Endothelial cell of umbilical vein (primary cell): ENCODE measurements around the gene RTP1. TPM values are rescaled to one million over a fixed set of nuclear protein-coding genes. Genes with fewer than 3 reads are reported as not detected.

ENCODE experiments used
- BruUV-seq: library from RNA; stranded (reverse); fragments of 400-500 nt; replicated peaks from 2 replicates; lab custom pipeline; 2021; lab: Mats Ljungman, UMichigan
- CTCF ChIA-PET: fragments of 300-600, 350-600 bp; sonication (Branson Sonifier 250); formaldehyde crosslinking; loops from one replicate; lab custom pipeline; 2021; ENCODE audit warnings: antibody characterized with exemption, inconsistent platforms; lab: Charles Lee
- POLR2A ChIA-PET: fragments of 300-600, 350-600 bp; sonication (Branson Sonifier 250); formaldehyde crosslinking; loops from one replicate; lab custom pipeline; 2021; ENCODE audit warnings: antibody characterized with exemption, inconsistent platforms; lab: Charles Lee
- DNase-seq: peaks from one replicate; pipeline ENCODE4 v3.0.0-alpha.2; 2011; ENCODE audit warnings: low read depth, low spot score
- FAIRE-seq: peaks from 2 replicates; lab custom pipeline; 2011; peaks lifted over from hg19 to GRCh38; lab: Jason Lieb, UNC
- H2AFZ ChIP-seq: 2 replicates; pipeline ENCODE4 v1.6.0; 2012; ENCODE audit warnings: low read depth, low read length, control low read depth, inconsistent platforms
- H3K27ac ChIP-seq: 2 replicates; pipeline ENCODE4 v1.5.1; 2011; ENCODE audit warnings: low read depth, mild to moderate bottlenecking, control low read depth, low read length, moderate library complexity; ENCODE audit not compliant: insufficient read depth
- H3K27me3 ChIP-seq, 2 experiments: 2 replicates each; pipeline versions ENCODE4 v1.6.0 to v1.6.1; 2011; ENCODE audit warnings: low read length in 2 of 2, mixed read lengths in 1 of 2; ENCODE audit not compliant: control insufficient read depth in 2 of 2, insufficient read depth in 2 of 2
- H3K36me3 ChIP-seq, 2 experiments: 2 replicates in 1 of 2; 3 replicates in 1 of 2; pipeline ENCODE4 v1.5.1; 2011; ENCODE audit warnings: low read length in 2 of 2, mild to moderate bottlenecking in 1 of 2, moderate library complexity in 1 of 2; ENCODE audit not compliant: control insufficient read depth in 2 of 2, insufficient read depth in 2 of 2; ENCODE audit errors: extremely low read depth in 1 of 2
- H3K4me1 ChIP-seq: 3 replicates; pipeline ENCODE4 v1.5.1; 2011; ENCODE audit warnings: mild to moderate bottlenecking, low read length; ENCODE audit not compliant: control insufficient read depth, insufficient read depth; ENCODE audit errors: extremely low read depth
- H3K4me2 ChIP-seq: 2 replicates; pipeline ENCODE4 v1.6.1; 2011; ENCODE audit warnings: low read length, control low read depth, mixed read lengths; ENCODE audit not compliant: insufficient read depth
- H3K4me3 ChIP-seq, 3 experiments: fragments of 200-600 bp in 1 of 3; sonication (generic), shearing (Covaris generic) in 1 of 3; replicated peaks in 1 of 3; 2 replicates each; pipeline ENCODE4 v1.5.1; 2011 to 2016; ENCODE audit warnings: control low read depth in 3 of 3, low read length in 3 of 3, mild to moderate bottlenecking in 2 of 3, inconsistent platforms in 1 of 3, low read depth in 1 of 3, moderate library complexity in 1 of 3; ENCODE audit not compliant: insufficient read depth in 1 of 3
- H3K79me2 ChIP-seq: 2 replicates; pipeline ENCODE4 v1.6.0; 2012; ENCODE audit warnings: low read length, inconsistent platforms; ENCODE audit not compliant: control insufficient read depth, insufficient read depth
- H3K9ac ChIP-seq: replicated peaks from 2 replicates; pipeline ENCODE3; 2011; ENCODE audit warnings: low read length, control low read depth; ENCODE audit not compliant: insufficient read depth; ENCODE audit errors: extremely low read depth
- H3K9me1 ChIP-seq: replicated peaks from 3 replicates; pipeline ENCODE4 v1.6.0; 2011; ENCODE audit warnings: mild to moderate bottlenecking, low read length; ENCODE audit not compliant: control insufficient read depth, insufficient read depth; ENCODE audit errors: extremely low read depth
- H3K9me3 ChIP-seq: replicated peaks from 2 replicates; pipeline ENCODE4 v1.5.1; 2012; ENCODE audit warnings: low read length, inconsistent platforms; ENCODE audit not compliant: control insufficient read depth, insufficient read depth
- H4K20me1 ChIP-seq: replicated peaks from 2 replicates; pipeline ENCODE3; 2011; ENCODE audit warnings: mild to moderate bottlenecking, low read length; ENCODE audit not compliant: control insufficient read depth, insufficient read depth; ENCODE audit errors: extremely low read depth
- EZH2 ChIP-seq: IDR thresholded peaks from 2 replicates; pipeline ENCODE4 v1.6.1; 2012; ENCODE audit warnings: borderline replicate concordance, low read depth, mild to moderate bottlenecking, moderate library complexity, low read length, inconsistent platforms; ENCODE audit not compliant: severe bottlenecking
- FOS ChIP-seq: IDR thresholded peaks from 2 replicates; pipeline ENCODE4 v1.6.1; 2011; ENCODE audit warnings: mild to moderate bottlenecking, low read length, moderate library complexity, borderline replicate concordance; ENCODE audit not compliant: insufficient read depth
- GATA2 ChIP-seq: IDR thresholded peaks from 2 replicates; pipeline ENCODE4 v1.7.0; 2011; ENCODE audit warnings: low read depth, mild to moderate bottlenecking, moderate library complexity, mixed read lengths, low read length; ENCODE audit not compliant: insufficient read length, insufficient read depth
- JUN ChIP-seq: IDR thresholded peaks from 2 replicates; pipeline ENCODE4 v1.6.1; 2011; ENCODE audit warnings: borderline replicate concordance, low read depth; ENCODE audit not compliant: insufficient read length, insufficient read depth
- MYC ChIP-seq: IDR thresholded peaks from one replicate; pipeline ENCODE4 v1.6.1; 2011; ENCODE audit warnings: mild to moderate bottlenecking, low read depth, low read length
- POLR2A ChIP-seq: IDR thresholded peaks from 2 replicates; pipeline ENCODE4 v1.6.1; 2012; ENCODE audit warnings: low read depth, mild to moderate bottlenecking, control low read depth, low read length
- POLR2AphosphoS5 ChIP-seq: IDR thresholded peaks from 2 replicates; pipeline ENCODE4 v1.6.1; 2012; ENCODE audit warnings: low read depth, mild to moderate bottlenecking, control low read depth, low read length, moderate library complexity; ENCODE audit not compliant: insufficient read depth
- dilution Hi-C: fragments of 300-500 bp; cut with MboI; formaldehyde crosslinking; loops from one replicate; pipeline ENCODE4 v1.15.0; 2019; ENCODE audit warnings: low sequenced_read_pairs; ENCODE audit not compliant: extremely low pct_ligation_motif_present
- intact Hi-C: fragments of 100-400 bp; cut with micrococcal nuclease; formaldehyde crosslinking; loops from one replicate; pipeline ENCODE4 v1.10.0; 2022
- polyA plus RNA-seq, 4 experiments: library from polyadenylated mRNA; depleted of rRNA in 3 of 4; stranded (reverse) in 3 of 4; unstranded in 1 of 4; fragments of >200 nt; gene quantifications; 2 replicates each; pipeline versions ENCODE4 v1.2.1 to v1.2.3, GENCODE V29; 2011 to 2012; ENCODE audit warnings: missing spikeins in 1 of 4
- total RNA-seq: library from RNA; stranded (reverse); gene quantifications from 2 replicates; pipeline ENCODE4 v1.2.3, GENCODE V29; 2021
- TF ChIP-seq, protein P1 (sequence below), 2 donors: IDR thresholded peaks; 1 replicate in 1 of 2; 2 replicates in 1 of 2; pipeline ENCODE4 v1.5.1; 2011; ENCODE audit warnings: low read length in 2 of 2, mild to moderate bottlenecking in 2 of 2, moderate library complexity in 2 of 2, control low read depth in 1 of 2, inconsistent platforms in 1 of 2, low read depth in 1 of 2; ENCODE audit not compliant: insufficient read depth in 1 of 2; ENCODE audit errors: extremely low read depth in 1 of 2
- TF ChIP-seq, protein P2 (sequence below): IDR thresholded peaks from 2 replicates; pipeline ENCODE4 v1.6.1; 2011; ENCODE audit not compliant: insufficient read depth, insufficient read length

RTP1 gene
- total and polyA plus RNA-seq, 2 donors (not counting 3 experiments of a cell fraction or from before 2014, with no cell fraction given): not detected

DNA sequence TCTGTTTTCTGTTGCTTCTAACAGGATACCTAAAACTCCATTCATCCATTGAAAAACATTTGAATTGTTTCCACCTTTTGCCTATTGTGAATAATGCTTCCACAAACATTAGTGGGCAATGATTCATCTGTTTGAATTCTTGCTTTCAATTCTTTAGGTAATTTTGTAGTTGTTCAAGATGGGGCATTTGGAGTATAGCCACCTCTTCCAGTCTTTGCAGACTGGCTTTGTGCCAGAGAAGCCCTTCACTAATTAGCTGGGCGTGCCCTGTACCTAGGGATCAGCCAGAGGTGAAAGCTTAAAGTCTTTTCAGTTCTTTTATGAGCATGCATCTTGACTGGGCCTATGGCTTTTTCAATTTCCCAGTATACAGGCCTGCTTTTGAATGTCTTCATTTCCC, 10.9 kb downstream of the RTP1 start:
- Histone ChIP-seq H3K36me3 (no peaks in the 10 kb centered on the region), H3K9ac (no peak overlapping the region), H2AFZ (no peak overlapping the region), H3K79me2 (no peaks in the 10 kb centered on the region), H3K9me1 (no peaks in the 10 kb centered on the region), H3K4me3 (no peak overlapping the region), H4K20me1 (no peaks in the 10 kb centered on the region), H3K4me2 (no peak overlapping the region), H3K27ac (no peak overlapping the region), H3K27me3 (peaks cover 1 to 2% of the 10 kb centered on the region in 2 experiments), H3K9me3 (no peaks in the 10 kb centered on the region), H3K4me1 (no peaks in the 10 kb centered on the region)
- ChIA-PET CTCF (no interaction called here), POLR2A (no interaction called here)
- no peak for FAIRE-seq
- dilution Hi-C loops (no loop called here), intact Hi-C loops (no loop called here)
- no TSS peak for BruUV-seq
- no peak for TF ChIP-seq POLR2A
- TF ChIP-seq FOS: no peak
- no peak for TF ChIP-seq GATA2
- TF ChIP-seq JUN: no peak
- TF ChIP-seq, protein P1, sequence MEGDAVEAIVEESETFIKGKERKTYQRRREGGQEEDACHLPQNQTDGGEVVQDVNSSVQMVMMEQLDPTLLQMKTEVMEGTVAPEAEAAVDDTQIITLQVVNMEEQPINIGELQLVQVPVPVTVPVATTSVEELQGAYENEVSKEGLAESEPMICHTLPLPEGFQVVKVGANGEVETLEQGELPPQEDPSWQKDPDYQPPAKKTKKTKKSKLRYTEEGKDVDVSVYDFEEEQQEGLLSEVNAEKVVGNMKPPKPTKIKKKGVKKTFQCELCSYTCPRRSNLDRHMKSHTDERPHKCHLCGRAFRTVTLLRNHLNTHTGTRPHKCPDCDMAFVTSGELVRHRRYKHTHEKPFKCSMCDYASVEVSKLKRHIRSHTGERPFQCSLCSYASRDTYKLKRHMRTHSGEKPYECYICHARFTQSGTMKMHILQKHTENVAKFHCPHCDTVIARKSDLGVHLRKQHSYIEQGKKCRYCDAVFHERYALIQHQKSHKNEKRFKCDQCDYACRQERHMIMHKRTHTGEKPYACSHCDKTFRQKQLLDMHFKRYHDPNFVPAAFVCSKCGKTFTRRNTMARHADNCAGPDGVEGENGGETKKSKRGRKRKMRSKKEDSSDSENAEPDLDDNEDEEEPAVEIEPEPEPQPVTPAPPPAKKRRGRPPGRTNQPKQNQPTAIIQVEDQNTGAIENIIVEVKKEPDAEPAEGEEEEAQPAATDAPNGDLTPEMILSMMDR (IDR thresholded peaks at IDR 0.05; ENCODE audit: extremely low read depth in 1 of 2, insufficient read depth in 1 of 2, low read depth in 1 of 2, low read length in 2 of 2): no peak
- TF ChIP-seq, protein P2, sequence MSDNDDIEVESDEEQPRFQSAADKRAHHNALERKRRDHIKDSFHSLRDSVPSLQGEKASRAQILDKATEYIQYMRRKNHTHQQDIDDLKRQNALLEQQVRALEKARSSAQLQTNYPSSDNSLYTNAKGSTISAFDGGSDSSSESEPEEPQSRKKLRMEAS: no peak
- TF ChIP-seq EZH2: no peak
- no peak for TF ChIP-seq POLR2AphosphoS5
- no peak for TF ChIP-seq MYC
- DNase-seq: peak; percentile 7
